Activated CD8-positive, alpha-beta T cell treated with anti-CD3 and anti-CD28 coated beads, Interleukin-2, amount 10 ng/mL, durations not matched to agents 7 days and 5 days (primary cell): ENCODE measurements around the gene FMN1. TPM values are rescaled to one million over a fixed set of nuclear protein-coding genes. Genes with fewer than 3 reads are reported as not detected.

ENCODE experiments used
- ATAC-seq: fragments of 150-1000 bp; cut with Tn5 transposase; one replicate; pipeline ENCODE4 v1.10.0; 2021; ENCODE audit warnings: moderate library complexity
- CTCF ChIA-PET: fragments of 350-600 bp; sonication (Branson Sonifier 250); formaldehyde crosslinking; loops from one replicate; lab custom pipeline; 2021; ENCODE audit warnings: antibody characterized with exemption; lab: Charles Lee
- POLR2A ChIA-PET: fragments of 350-600 bp; sonication (Branson Sonifier 250); formaldehyde crosslinking; loops from one replicate; lab custom pipeline; 2021; ENCODE audit warnings: antibody characterized with exemption; lab: Charles Lee
- DNase-seq: peaks from one replicate; pipeline ENCODE4 v3.0.0-alpha.2; 2020
- H3K27ac Mint-ChIP-seq: one replicate; pipeline ENCODE4 v1.8.0; 2021; ENCODE audit warnings: mild to moderate bottlenecking, mixed read lengths
- H3K27me3 Mint-ChIP-seq: one replicate; pipeline ENCODE4 v1.8.0; 2021; ENCODE audit warnings: low read depth, mixed read lengths
- H3K36me3 Mint-ChIP-seq: one replicate; pipeline ENCODE4 v1.8.0; 2021; ENCODE audit warnings: low read depth, mixed read lengths
- H3K4me1 Mint-ChIP-seq: one replicate; pipeline ENCODE4 v1.8.0; 2021; ENCODE audit warnings: low read depth, mixed read lengths
- H3K4me3 Mint-ChIP-seq: one replicate; pipeline ENCODE4 v1.8.0; 2021; ENCODE audit warnings: mild to moderate bottlenecking, mixed read lengths
- H3K9me3 Mint-ChIP-seq: one replicate; pipeline ENCODE4 v1.8.0; 2022; ENCODE audit warnings: mixed read lengths; ENCODE audit not compliant: insufficient read depth
- total RNA-seq, 2 experiments: library from RNA; stranded (reverse); gene quantifications; one replicate each; pipeline ENCODE4 v1.2.3, GENCODE V29; 2021

Gene FMN1
- total RNA-seq, 2 experiments from 2014 or later: 0.05 TPM; not detected in 1

DNA sequence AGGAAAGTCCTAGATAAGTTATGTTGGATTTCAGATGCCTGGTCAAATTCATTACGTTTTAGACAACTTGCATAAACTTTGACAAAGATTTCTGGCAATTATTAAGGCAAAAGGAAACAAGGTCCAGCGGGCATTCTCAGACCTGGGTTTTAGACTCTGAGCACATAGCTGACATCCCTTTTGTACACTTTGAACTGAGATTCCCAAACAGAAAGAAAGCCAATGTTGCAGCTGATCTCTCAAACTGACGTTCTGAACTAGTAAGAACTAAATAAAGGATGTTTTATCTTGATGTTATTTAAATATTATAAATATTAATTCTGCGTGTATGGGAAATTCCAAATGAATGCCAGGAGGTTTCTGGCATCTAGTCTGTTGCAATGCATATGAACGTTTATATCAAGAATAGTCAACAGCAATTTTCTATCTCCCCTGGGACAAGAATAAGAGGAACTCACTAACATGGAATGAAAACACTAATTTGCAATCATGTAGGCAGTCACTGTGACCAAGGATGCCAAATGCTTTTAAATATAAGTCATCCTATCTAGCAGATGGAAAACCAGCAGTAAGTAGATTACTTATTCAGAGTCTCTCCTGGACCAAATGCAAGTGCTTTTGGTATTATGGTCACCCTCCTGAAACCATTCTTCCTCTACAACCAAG lies 274.6 kb downstream of the FMN1 start:
- Mint-ChIP-seq H3K27me3 (no peaks in the 10 kb centered on the region), H3K9me3 (no peaks in the 10 kb centered on the region), H3K4me3 (no peak overlapping the region), H3K36me3 (no peaks in the 10 kb centered on the region), H3K27ac (no peak overlapping the region), H3K4me1 (no peaks in the 10 kb centered on the region)
- ChIA-PET CTCF (no interaction called here), POLR2A (no interaction called here)
- DNase-seq (no peak), ATAC-seq (no peak)

DNA sequence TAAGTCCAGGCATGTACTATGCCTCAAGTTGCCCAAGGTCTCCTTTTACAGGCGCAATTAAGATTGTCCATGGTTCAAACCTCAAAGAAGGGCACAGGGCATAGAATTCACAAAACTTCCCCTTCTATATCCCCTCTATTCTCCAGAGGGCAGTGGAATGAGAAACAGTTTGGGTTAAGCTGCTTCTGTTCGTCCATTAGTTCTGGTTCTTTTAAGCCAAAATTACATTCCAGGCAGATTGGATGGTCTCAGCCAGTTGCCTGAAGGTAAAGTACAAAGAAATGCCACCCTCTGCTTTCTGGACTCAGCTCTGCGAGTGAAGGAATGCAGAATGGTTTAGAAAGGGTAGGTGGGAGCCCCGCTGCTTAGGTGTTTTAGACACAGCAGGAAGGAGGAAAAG lies 276.0 kb downstream of the FMN1 start:
- ChIA-PET POLR2A (no interaction called here), CTCF (no interaction called here)
- H3K4me3 Mint-ChIP-seq: no peak overlapping the region
- H3K36me3 Mint-ChIP-seq: no peaks in the 10 kb centered on the region
- H3K9me3 Mint-ChIP-seq: no peaks in the 10 kb centered on the region
- ATAC-seq (no peak), DNase-seq (no peak)
- H3K27ac Mint-ChIP-seq: no peak overlapping the region
- H3K27me3 Mint-ChIP-seq: peaks cover under 1% of the 10 kb centered on the region
- H3K4me1 Mint-ChIP-seq: no peaks in the 10 kb centered on the region

GRCh38 chr15:32910839-32911238 lies 283.7 kb downstream of the FMN1 start:
- Mint-ChIP-seq H3K27ac (no peak overlapping the region), H3K27me3 (peaks cover 5% of the 10 kb centered on the region), H3K9me3 (no peaks in the 10 kb centered on the region), H3K4me3 (no peak overlapping the region), H3K4me1 (no peaks in the 10 kb centered on the region), H3K36me3 (no peaks in the 10 kb centered on the region)
- DNase-seq (no peak), ATAC-seq (no peak)
- ChIA-PET CTCF (no interaction called here), POLR2A (no interaction called here)

DNA sequence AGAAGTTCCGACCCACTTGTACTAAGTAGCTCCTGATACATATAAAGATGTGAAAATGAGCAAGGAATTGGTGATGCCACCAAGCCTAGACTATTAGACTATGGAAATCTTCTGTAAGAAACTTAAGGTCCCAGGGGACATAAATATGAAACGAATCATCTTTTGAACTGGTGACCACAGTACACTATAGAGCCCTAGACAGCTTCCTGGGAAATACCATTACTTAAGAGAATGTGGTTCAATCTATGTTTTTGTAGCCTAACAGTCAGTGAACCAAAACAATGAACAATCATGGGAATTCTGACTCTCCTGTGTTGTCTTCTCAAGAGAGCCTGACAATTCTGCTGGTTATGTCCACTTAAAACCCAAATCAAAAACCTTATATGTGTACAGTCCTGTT lies 285.1 kb downstream of the FMN1 start:
- no peaks in the 10 kb centered on the region for H3K4me1 Mint-ChIP-seq
- no peak for DNase-seq
- no peaks in the 10 kb centered on the region for H3K36me3 Mint-ChIP-seq
- ChIA-PET CTCF (no interaction called here), POLR2A (no interaction called here)
- peaks cover 5% of the 10 kb centered on the region for H3K27me3 Mint-ChIP-seq
- H3K4me3 Mint-ChIP-seq: no peak overlapping the region
- H3K9me3 Mint-ChIP-seq: no peaks in the 10 kb centered on the region
- no peak for ATAC-seq
- no peak overlapping the region for H3K27ac Mint-ChIP-seq

- ATAC-seq (no peak), DNase-seq (no peak)
- Mint-ChIP-seq H3K4me3 (no peak overlapping the region), H3K36me3 (no peaks in the 10 kb centered on the region), H3K9me3 (no peaks in the 10 kb centered on the region), H3K27me3 (peaks cover 5% of the 10 kb centered on the region), H3K4me1 (no peaks in the 10 kb centered on the region), H3K27ac (no peak overlapping the region)
- ChIA-PET POLR2A (no interaction called here), CTCF (interaction anchor here (0.6 kb wide), 1 partner anchor 1057 kb away, joined by 3 read pairs; no protein-coding TSS in a partner anchor)
Measured at GRCh38 chr15:32908872-32909271, 285.6 kb downstream of the FMN1 start.

DNA sequence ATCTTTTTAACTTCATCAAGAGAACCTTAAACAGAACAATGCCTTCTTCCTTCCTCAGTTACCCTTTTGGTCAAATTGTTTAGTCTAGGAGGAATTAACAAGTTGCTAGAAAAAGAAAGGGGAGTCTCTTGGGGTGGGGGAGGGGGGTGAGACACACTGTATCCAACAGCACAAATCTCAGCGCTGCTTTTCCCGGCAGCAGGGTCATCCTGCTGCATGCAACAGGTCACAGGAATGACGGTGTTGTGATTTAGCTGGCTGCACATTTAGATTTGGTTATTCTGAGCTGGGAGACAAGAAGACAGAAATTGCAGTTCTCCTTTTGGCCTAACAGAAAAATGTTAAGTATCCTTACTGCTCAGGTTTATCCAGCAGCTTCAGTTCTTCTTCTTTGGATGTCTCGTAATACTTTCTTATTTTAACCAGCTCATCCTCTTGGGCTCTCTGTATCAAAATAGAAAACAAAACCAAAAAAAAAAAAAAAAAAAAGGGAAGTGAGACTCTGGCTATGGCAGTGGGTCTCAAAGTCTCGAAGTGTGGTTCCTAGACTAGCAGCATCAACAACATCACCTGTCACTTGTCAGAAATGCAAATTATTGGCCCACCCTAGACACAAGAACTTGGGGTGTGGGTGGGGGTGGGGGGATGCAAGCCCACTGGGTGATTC lies 286.2 kb downstream of the FMN1 start:
- H3K27ac Mint-ChIP-seq: no peak overlapping the region
- POLR2A ChIA-PET: no interaction called here
- no peaks in the 10 kb centered on the region for H3K36me3 Mint-ChIP-seq
- no peaks in the 10 kb centered on the region for H3K4me1 Mint-ChIP-seq
- ATAC-seq (no peak), DNase-seq (no peak)
- H3K27me3 Mint-ChIP-seq: peaks cover 2% of the 10 kb centered on the region
- H3K9me3 Mint-ChIP-seq: no peaks in the 10 kb centered on the region
- H3K4me3 Mint-ChIP-seq: no peak overlapping the region
- CTCF ChIA-PET: interaction anchor here (0.6 kb wide), 2 partner anchors 208 to 1058 kb away, joined by 3 read pairs; no protein-coding TSS in a partner anchor

GRCh38 chr15:32905481-32905880 lies 289.0 kb downstream of the FMN1 start:
- H3K4me3 Mint-ChIP-seq: no peak overlapping the region
- no peak overlapping the region for H3K27ac Mint-ChIP-seq
- no peaks in the 10 kb centered on the region for H3K4me1 Mint-ChIP-seq
- DNase-seq (no peak), ATAC-seq (no peak)
- H3K9me3 Mint-ChIP-seq: no peaks in the 10 kb centered on the region
- CTCF ChIA-PET: no interaction called here
- peaks cover 3% of the 10 kb centered on the region for H3K27me3 Mint-ChIP-seq
- H3K36me3 Mint-ChIP-seq: no peaks in the 10 kb centered on the region
- POLR2A ChIA-PET: no interaction called here

- Mint-ChIP-seq H3K27ac (no peak overlapping the region), H3K9me3 (no peaks in the 10 kb centered on the region), H3K4me3 (no peak overlapping the region), H3K27me3 (peaks cover 3% of the 10 kb centered on the region), H3K36me3 (no peaks in the 10 kb centered on the region), H3K4me1 (no peaks in the 10 kb centered on the region)
- ChIA-PET CTCF (no interaction called here), POLR2A (no interaction called here)
- DNase-seq (no peak), ATAC-seq (no peak)
Measured at GRCh38 chr15:32904448-32904847, 290.1 kb downstream of the FMN1 start.

DNA sequence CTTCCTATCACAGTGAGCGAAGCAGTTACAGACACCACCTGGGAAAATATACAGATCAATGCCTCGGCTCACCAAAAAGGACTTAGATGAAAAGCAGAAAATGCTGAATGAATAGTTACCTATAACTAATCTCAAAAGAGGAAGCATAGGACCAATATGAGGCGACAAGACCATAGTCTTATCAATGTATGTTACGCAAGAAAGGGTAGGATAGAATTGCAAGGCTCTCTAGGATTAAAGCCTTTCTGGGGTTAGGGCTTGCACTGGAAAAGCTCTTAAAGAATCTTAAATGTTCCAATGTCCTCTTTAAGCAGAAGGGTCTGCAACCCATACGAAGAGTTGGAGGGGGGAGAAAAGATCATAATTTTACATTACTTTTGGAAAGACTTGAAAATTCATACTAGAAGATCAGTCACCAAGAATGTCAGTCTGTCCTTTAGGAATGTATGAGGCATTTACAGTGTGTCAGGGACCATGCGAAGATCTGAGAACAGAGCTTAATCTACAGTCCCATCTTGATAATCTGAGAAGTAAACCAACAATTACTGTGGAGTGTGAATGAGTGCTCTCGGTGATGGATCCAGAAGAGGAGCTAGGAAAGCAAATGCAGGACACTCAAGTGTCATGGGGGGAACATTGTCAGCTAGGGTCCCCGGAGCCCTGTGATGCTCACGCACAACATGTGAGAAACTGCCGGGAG lies 290.8 kb downstream of the FMN1 start:
- DNase-seq (no peak), ATAC-seq (no peak)
- H3K4me1 Mint-ChIP-seq: no peaks in the 10 kb centered on the region
- H3K4me3 Mint-ChIP-seq: no peak overlapping the region
- H3K27me3 Mint-ChIP-seq: peaks cover 3% of the 10 kb centered on the region
- no peaks in the 10 kb centered on the region for H3K36me3 Mint-ChIP-seq
- H3K9me3 Mint-ChIP-seq: no peaks in the 10 kb centered on the region
- ChIA-PET CTCF (no interaction called here), POLR2A (no interaction called here)
- no peak overlapping the region for H3K27ac Mint-ChIP-seq

DNA sequence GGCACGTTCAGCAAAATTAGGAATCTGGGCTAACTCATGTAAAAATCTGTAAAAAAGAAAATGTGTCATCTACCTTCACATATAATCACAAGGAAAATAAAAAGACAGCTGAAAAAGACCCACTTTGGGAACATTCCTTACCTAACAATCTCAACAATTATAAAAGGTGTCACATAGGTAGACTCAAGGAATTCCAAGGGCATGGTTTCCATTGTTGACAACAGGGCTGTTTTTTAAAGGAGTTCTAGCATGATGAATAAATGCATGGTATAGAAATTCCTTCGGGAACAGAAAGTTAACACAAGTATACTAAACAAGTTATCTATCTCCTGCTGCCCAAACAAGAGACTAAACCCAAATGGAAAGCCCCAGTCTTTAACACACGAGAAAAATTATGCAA lies 292.5 kb downstream of the FMN1 start:
- no peak for ATAC-seq
- Mint-ChIP-seq H3K27ac (no peak overlapping the region), H3K36me3 (no peaks in the 10 kb centered on the region), H3K4me1 (no peaks in the 10 kb centered on the region), H3K9me3 (no peaks in the 10 kb centered on the region), H3K27me3 (peaks cover 3% of the 10 kb centered on the region), H3K4me3 (no peak overlapping the region)
- ChIA-PET CTCF (no interaction called here), POLR2A (no interaction called here)
- DNase-seq: no peak

DNA sequence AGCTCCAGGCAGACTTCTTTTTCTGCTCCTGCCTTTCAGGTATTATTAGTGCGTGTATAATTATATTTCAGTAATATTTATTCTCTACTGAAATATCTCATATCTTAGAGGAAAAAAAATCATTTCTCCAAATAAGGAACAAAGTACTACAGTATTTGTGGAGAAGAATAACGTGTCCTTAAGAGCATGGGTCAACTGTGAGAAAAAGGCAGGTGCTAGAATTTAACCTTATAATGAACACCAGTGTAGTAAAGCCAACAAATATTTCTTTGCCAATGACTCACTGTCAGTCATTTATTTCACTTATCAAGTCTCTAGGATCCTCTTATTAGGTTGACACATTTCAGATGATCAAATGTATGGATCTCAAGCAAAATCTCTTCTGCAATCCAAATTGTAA lies 293.3 kb downstream of the FMN1 start:
- CTCF ChIA-PET: no interaction called here
- ATAC-seq: no peak
- no peak for DNase-seq
- Mint-ChIP-seq H3K4me1 (no peaks in the 10 kb centered on the region), H3K36me3 (no peaks in the 10 kb centered on the region), H3K9me3 (no peaks in the 10 kb centered on the region), H3K27me3 (peaks cover 3% of the 10 kb centered on the region), H3K27ac (no peak overlapping the region), H3K4me3 (no peak overlapping the region)
- POLR2A ChIA-PET: no interaction called here

DNA sequence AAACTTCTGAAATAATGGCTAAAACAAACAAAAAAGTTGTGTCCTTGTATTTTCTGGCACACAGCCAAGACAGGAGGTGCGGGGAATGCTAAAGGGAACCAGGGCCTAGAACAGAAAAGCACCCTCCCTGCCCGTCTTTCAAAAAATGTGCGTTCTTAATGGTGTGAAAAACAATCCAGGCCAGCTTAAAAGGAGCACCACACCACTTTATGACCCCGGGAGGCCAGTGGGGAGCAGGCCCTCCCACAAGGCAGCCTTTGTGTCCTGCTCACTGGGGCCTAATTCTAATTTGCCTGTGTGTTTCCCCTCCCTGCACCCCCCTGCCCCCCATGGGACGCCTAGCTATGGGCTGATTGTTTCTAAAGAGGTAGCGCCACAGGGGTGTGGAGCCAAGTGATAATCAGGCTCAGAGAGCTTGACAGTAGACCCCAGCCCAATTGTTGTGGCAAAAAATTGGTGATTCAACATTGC lies 295.4 kb downstream of the FMN1 start:
- H3K27ac Mint-ChIP-seq: no peak overlapping the region
- no peak overlapping the region for H3K4me3 Mint-ChIP-seq
- POLR2A ChIA-PET: no interaction called here
- CTCF ChIA-PET: no interaction called here
- ATAC-seq (no peak), DNase-seq (no peak)
- peaks cover 7% of the 10 kb centered on the region for H3K27me3 Mint-ChIP-seq
- H3K9me3 Mint-ChIP-seq: no peaks in the 10 kb centered on the region
- no peaks in the 10 kb centered on the region for H3K36me3 Mint-ChIP-seq
- H3K4me1 Mint-ChIP-seq: no peaks in the 10 kb centered on the region
